KMS-11 (cell line): Measurements from ENCODE around the gene CYRIA.

Source experiments
- H2AFZ ChIP-seq: fragments of 200-600 bp; sonication (generic); 2 replicates; pipeline ENCODE4 v1.6.1; 2016; ENCODE audit warnings: antibody characterized with exemption, mixed run types, low read depth
- H3K27ac ChIP-seq: fragments of 200-600 bp; sonication (generic); 2 replicates; pipeline ENCODE4 v1.6.1; 2016; ENCODE audit warnings: mild to moderate bottlenecking, mixed run types
- H3K27me3 ChIP-seq: fragments of 200-600 bp; sonication (generic); 2 replicates; pipeline ENCODE4 v1.6.1; 2017; ENCODE audit warnings: mild to moderate bottlenecking, low read depth, mixed run types, moderate library complexity; ENCODE audit not compliant: insufficient read depth
- H3K36me3 ChIP-seq: fragments of 200-600 bp; sonication (generic); 2 replicates; pipeline ENCODE4 v1.6.1; 2017; ENCODE audit warnings: mild to moderate bottlenecking, mixed run types; ENCODE audit not compliant: insufficient read depth
- H3K4me1 ChIP-seq: fragments of 200-600 bp; sonication (generic); 2 replicates; pipeline ENCODE4 v1.6.1; 2016; ENCODE audit warnings: mild to moderate bottlenecking, low read depth, mixed run types; ENCODE audit not compliant: poor library complexity, severe bottlenecking
- H3K4me2 ChIP-seq: fragments of 200-600 bp; sonication (generic); 2 replicates; pipeline ENCODE4 v1.7.0; 2016; ENCODE audit warnings: mild to moderate bottlenecking, mixed run types
- H3K4me3 ChIP-seq: fragments of 200-600 bp; sonication (generic); IDR thresholded peaks from 2 replicates; pipeline ENCODE4 v1.6.1; 2017; ENCODE audit warnings: low read depth, low read length, mixed read lengths; ENCODE audit not compliant: insufficient read depth
- H3K79me2 ChIP-seq: fragments of 200-600 bp; sonication (generic); 2 replicates; pipeline ENCODE4 v1.6.1; 2016; ENCODE audit warnings: low read depth, mixed run types; ENCODE audit not compliant: insufficient read depth
- H3K9ac ChIP-seq: fragments of 200-600 bp; sonication (generic); 2 replicates; pipeline ENCODE4 v1.6.1; 2016; ENCODE audit warnings: mild to moderate bottlenecking, mixed run types
- H4K20me1 ChIP-seq: fragments of 200-600 bp; sonication (generic); 2 replicates; pipeline ENCODE4 v1.6.1; 2016; ENCODE audit warnings: mild to moderate bottlenecking, mixed run types; ENCODE audit not compliant: insufficient read depth
- TF ChIP-seq, protein P1 (sequence below): fragments of 200-600 bp; sonication (generic); conservative IDR thresholded peaks from 2 replicates; pipeline ENCODE4 v1.6.1; 2017; ENCODE audit warnings: low read depth, mild to moderate bottlenecking, antibody characterized with exemption, low read length, moderate library complexity, mixed read lengths

The CYRIA gene

DNA sequence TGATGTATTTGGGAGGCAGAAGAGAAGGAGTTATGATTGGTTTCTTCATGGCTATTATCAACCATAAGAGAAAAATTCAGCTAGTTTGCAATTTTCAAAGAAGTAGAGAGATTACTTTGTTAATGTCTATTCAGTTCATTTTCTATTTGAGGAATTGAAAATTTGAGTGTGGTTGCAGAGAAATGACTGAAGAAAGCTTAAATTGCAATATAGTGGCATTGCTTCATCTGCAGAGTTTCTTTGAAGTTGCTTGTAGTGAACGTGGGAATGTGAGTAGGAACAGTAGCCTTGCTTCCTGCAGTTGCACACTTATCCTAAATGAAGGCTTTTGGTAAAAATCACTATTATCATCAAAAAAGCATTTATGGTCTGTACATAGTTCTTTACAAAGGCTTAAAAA, 14.7 kb upstream of the CYRIA start:
- Histone ChIP-seq H3K4me2 (no peak overlapping the region), H2AFZ (no peak overlapping the region), H3K36me3 (no peaks in the 10 kb centered on the region), H3K9ac (no peak overlapping the region), H4K20me1 (no peaks in the 10 kb centered on the region), H3K4me1 (no peaks in the 10 kb centered on the region), H3K4me3 (no peak overlapping the region), H3K79me2 (no peaks in the 10 kb centered on the region), H3K27ac (no peak overlapping the region), H3K27me3 (no peaks in the 10 kb centered on the region)
- TF ChIP-seq, protein P1, sequence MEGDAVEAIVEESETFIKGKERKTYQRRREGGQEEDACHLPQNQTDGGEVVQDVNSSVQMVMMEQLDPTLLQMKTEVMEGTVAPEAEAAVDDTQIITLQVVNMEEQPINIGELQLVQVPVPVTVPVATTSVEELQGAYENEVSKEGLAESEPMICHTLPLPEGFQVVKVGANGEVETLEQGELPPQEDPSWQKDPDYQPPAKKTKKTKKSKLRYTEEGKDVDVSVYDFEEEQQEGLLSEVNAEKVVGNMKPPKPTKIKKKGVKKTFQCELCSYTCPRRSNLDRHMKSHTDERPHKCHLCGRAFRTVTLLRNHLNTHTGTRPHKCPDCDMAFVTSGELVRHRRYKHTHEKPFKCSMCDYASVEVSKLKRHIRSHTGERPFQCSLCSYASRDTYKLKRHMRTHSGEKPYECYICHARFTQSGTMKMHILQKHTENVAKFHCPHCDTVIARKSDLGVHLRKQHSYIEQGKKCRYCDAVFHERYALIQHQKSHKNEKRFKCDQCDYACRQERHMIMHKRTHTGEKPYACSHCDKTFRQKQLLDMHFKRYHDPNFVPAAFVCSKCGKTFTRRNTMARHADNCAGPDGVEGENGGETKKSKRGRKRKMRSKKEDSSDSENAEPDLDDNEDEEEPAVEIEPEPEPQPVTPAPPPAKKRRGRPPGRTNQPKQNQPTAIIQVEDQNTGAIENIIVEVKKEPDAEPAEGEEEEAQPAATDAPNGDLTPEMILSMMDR: no peak

DNA sequence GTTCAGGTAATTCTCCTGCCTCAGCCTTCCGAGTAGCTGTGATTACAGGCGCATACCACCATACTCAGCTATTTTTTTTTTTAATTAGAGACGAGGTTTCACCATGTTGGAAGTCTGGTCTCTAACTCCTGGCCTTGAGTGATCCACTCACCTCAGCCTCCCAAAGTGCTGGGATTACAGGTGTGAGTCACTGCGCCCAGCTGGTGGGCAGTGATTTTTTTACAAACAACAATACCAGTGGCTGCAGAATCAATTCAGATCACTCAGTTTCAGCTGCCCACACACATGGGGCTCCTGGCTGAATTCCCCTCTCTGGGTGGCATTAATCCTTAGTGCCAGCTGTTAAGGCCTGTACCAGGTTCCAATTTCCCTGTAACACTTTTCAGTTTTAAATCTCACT, 13.3 kb upstream of the CYRIA start:
- Histone ChIP-seq H3K79me2 (no peaks in the 10 kb centered on the region), H3K4me1 (no peaks in the 10 kb centered on the region), H3K36me3 (no peaks in the 10 kb centered on the region), H3K4me3 (no peak overlapping the region), H4K20me1 (no peaks in the 10 kb centered on the region), H3K4me2 (no peak overlapping the region), H3K27ac (no peak overlapping the region), H3K9ac (no peak overlapping the region), H3K27me3 (no peaks in the 10 kb centered on the region), H2AFZ (no peak overlapping the region)
- TF ChIP-seq, protein P1: no peak

DNA sequence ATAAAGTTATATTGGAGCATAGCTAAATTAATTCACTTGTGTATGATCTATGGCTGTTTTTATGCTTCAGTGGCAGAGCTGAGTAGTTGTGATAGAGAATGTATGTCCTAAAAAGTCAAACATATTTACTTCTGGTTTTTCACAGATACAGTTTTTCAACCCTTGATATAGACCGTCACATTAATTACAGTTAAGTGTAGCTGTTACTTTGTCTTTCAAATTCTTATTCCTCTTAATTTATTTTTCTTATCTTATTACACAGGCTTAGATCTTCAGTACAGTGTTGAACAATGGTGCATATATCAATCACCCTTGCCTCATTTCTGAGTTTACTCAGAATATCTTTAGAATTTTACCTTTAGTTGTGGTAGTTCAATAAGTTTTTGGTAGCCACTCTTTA, 12.2 kb upstream of the CYRIA start:
- Histone ChIP-seq H3K27ac (no peak overlapping the region), H2AFZ (no peak overlapping the region), H3K4me3 (no peak overlapping the region), H3K4me1 (no peaks in the 10 kb centered on the region), H3K9ac (no peak overlapping the region), H3K36me3 (no peaks in the 10 kb centered on the region), H3K4me2 (no peak overlapping the region), H3K79me2 (no peaks in the 10 kb centered on the region), H3K27me3 (no peaks in the 10 kb centered on the region), H4K20me1 (no peaks in the 10 kb centered on the region)
- TF ChIP-seq, protein P1: no peak

DNA sequence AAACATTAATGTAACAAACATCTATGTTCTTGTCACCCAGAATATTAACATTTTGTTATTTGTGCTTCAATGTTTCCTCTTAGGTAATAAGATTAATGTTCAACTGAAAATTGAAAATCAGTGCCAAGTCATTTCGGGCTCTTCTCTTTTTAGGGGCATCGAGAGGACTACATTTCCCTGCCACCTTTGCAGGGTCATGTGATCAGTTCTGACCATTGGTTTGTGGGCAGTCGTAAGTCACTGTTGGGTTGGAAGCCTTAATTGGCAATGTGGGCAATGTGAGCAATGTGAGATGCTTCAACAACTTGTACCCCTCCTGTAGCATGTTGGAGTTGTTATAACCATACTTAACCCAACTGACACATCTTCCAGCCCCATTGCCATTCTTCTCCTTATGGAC, 10.1 kb upstream of the CYRIA start:
- Histone ChIP-seq H3K27ac (no peak overlapping the region), H3K27me3 (no peaks in the 10 kb centered on the region), H3K4me1 (no peaks in the 10 kb centered on the region), H3K79me2 (no peaks in the 10 kb centered on the region), H2AFZ (no peak overlapping the region), H3K4me2 (no peak overlapping the region), H3K9ac (no peak overlapping the region), H3K4me3 (no peak overlapping the region), H3K36me3 (no peaks in the 10 kb centered on the region), H4K20me1 (no peaks in the 10 kb centered on the region)
- TF ChIP-seq, protein P1: no peak

DNA sequence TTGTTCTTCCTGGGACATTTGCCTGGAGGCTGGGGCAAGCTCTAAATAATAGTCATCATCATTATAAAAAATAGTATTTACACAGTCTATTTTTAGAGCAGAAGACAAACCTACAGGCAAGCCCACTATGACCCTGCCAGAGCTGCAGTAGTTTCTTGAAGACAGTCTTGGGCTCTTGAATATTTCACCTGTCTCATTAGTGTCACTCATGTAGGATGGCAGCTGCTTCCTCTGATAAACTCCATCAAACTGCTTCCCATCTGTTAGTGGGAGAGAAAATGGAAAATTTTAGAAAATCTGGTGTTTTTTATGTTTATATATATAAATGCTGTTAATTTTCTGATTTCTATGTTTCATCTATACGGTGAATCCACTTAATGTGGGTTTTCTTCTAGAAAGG, 8.5 kb upstream of the CYRIA start:
- Histone ChIP-seq H3K79me2 (no peaks in the 10 kb centered on the region), H3K36me3 (no peaks in the 10 kb centered on the region), H3K4me1 (no peaks in the 10 kb centered on the region), H4K20me1 (no peaks in the 10 kb centered on the region), H3K9ac (no peak overlapping the region), H3K4me2 (no peak overlapping the region), H3K4me3 (no peak overlapping the region), H2AFZ (no peak overlapping the region), H3K27ac (no peak overlapping the region), H3K27me3 (no peaks in the 10 kb centered on the region)
- TF ChIP-seq, protein P1: no peak
